HepG2 (cell line): ENCODE data around the gene MYL11. TPM values are rescaled to one million over a fixed set of nuclear protein-coding genes. Genes with fewer than 3 reads are reported as not detected.

Experiments
- DNMT3B ChIP-seq: conservative IDR thresholded peaks from 2 replicates; pipeline ENCODE4 v1.6.1; 2016; ENCODE audit warnings: missing biosample characterization, control low read depth
- POLR2G ChIP-seq: fragments of 200-400 bp; formaldehyde crosslinking; IDR thresholded peaks from 2 replicates; pipeline ENCODE4 v1.6.1; 2018; ENCODE audit warnings: mild to moderate bottlenecking, low read depth, low read length, moderate library complexity
- SP2 ChIP-seq: sonication (generic); formaldehyde crosslinking; IDR thresholded peaks from 2 replicates; pipeline ENCODE4 v1.5.1; 2020; ENCODE audit warnings: mild to moderate bottlenecking, missing genetic modification reagents
- ZNF180 ChIP-seq: sonication (generic); formaldehyde crosslinking; IDR thresholded peaks from 2 replicates; pipeline ENCODE4 v1.4.0; 2020; ENCODE audit warnings: low read depth, missing genetic modification reagents, borderline replicate concordance
- ZNF33B ChIP-seq: sonication (generic); formaldehyde crosslinking; IDR thresholded peaks from 2 replicates; pipeline ENCODE4 v1.5.1; 2020; ENCODE audit warnings: mild to moderate bottlenecking, missing genetic modification reagents
- ZNF75D ChIP-seq: sonication (generic); formaldehyde crosslinking; IDR thresholded peaks from 2 replicates; pipeline ENCODE4 v1.8.1; 2023; ENCODE audit warnings: missing genetic modification reagents, mild to moderate bottlenecking, borderline replicate concordance
- polyA plus RNA-seq, 8 experiments: library from polyadenylated mRNA; depleted of rRNA in 3 of 8; stranded (reverse) in 7 of 8; unstranded in 1 of 8; fragments of >200 nt; fragmentation: Illumina TruSeq in 4 of 8; extraction: Trizol in 4 of 8; gene quantifications; 2 replicates each; pipeline versions ENCODE4 v1.2.1 to v1.2.3, GENCODE V29; 2011 to 2016; ENCODE audit warnings: low read depth in 4 of 8, missing spikeins in 1 of 8, mixed read lengths in 1 of 8; ENCODE audit not compliant: insufficient read depth in 1 of 8
- total RNA-seq, 5 experiments: library from RNA; depleted of rRNA; stranded (reverse); fragments of >200 nt; fragmentation: Illumina TruSeq; extraction: Trizol; gene quantifications; 2 replicates each; pipeline ENCODE4 v1.2.3, GENCODE V29; 2016; ENCODE audit warnings: low read depth in 1 of 5
- TF ChIP-seq, protein P1 (sequence below), 2 experiments: sonication (generic) in 1 of 2; formaldehyde crosslinking in 1 of 2; IDR thresholded peaks; 2 replicates each; pipeline versions ENCODE4 v1.4.0 to v1.6.1; 2016 to 2020; ENCODE audit warnings: borderline replicate concordance in 1 of 2, low read depth in 1 of 2, mild to moderate bottlenecking in 1 of 2, missing genetic modification reagents in 1 of 2
- TF ChIP-seq, protein P2 (sequence below), 2 experiments: fragments of 450-650 bp in 1 of 2; sonication (generic) in 1 of 2; formaldehyde crosslinking in 1 of 2; IDR thresholded peaks; 2 replicates each; pipeline versions ENCODE4 v1.6.1 to v1.8.0; 2016 to 2022; ENCODE audit warnings: antibody characterized with exemption in 1 of 2, mild to moderate bottlenecking in 1 of 2, missing genetic modification reagents in 1 of 2
- TF ChIP-seq, protein P3 (sequence below): IDR thresholded peaks from 2 replicates; pipeline ENCODE4 v1.6.1; 2012; ENCODE audit warnings: inconsistent platforms

The MYL11 gene
- total and polyA plus RNA-seq, 2 of the 13 experiments (the other 11 are each of a cell fraction or from before 2014, with no cell fraction given): not detected

DNA sequence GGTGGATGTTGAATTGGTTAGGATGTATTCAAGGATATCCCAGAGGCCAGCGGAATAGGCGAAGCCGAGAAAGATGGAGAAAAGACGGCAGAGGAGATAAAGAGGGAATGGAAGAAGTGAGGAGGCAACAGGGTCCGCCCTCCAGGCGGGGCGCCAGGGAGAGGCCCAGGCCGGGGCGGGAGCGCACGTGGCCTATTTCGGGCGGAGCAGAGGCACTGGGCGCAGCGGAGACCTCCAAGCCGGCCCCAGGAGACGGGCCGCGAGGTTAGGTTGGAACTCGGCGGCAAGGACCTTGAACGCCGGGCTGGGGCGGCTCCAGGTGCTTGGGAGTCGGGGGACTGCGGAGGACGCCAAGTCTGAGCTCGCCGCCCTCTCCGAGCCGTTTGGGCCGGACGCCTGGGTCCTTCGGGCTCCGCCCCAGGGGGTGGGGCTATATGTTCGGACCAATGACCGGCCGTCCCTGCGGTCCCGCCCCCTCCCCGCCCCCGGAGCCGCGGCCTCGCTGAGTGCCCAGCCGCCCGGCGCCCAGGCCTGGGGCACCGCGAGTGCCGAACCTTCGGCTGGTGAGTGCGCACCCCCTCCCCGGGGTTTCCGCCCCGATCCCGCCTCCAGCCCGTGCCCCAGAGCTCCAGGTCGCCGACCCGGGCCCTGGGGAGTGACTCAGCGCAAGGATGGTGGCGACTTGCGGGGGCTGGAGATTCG, 32.7 kb downstream of the MYL11 start, which contains the start of gene ZNF771 (continued):
- TF ChIP-seq, protein P1, sequence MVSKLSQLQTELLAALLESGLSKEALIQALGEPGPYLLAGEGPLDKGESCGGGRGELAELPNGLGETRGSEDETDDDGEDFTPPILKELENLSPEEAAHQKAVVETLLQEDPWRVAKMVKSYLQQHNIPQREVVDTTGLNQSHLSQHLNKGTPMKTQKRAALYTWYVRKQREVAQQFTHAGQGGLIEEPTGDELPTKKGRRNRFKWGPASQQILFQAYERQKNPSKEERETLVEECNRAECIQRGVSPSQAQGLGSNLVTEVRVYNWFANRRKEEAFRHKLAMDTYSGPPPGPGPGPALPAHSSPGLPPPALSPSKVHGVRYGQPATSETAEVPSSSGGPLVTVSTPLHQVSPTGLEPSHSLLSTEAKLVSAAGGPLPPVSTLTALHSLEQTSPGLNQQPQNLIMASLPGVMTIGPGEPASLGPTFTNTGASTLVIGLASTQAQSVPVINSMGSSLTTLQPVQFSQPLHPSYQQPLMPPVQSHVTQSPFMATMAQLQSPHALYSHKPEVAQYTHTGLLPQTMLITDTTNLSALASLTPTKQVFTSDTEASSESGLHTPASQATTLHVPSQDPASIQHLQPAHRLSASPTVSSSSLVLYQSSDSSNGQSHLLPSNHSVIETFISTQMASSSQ (IDR thresholded peaks at IDR 0.05; ENCODE audit: low read depth): no peak
- TF ChIP-seq, protein P1 (CRISPR knock-in tag; IDR thresholded peaks at IDR 0.05; ENCODE audit: borderline replicate concordance): peak; percentile 70; the same call in 1 of the 2 replicates
- peak; percentile 96 for TF ChIP-seq POLR2G
- peak; percentile 83; the same call in 1 of the 2 replicates for TF ChIP-seq ZNF33B (CRISPR knock-in tag)
- peak; percentile 57 for TF ChIP-seq SP2 (CRISPR knock-in tag)
- no peak for TF ChIP-seq ZNF75D (CRISPR knock-in tag)
- TF ChIP-seq DNMT3B (CRISPR knock-in tag): no peak
- TF ChIP-seq, protein P2, sequence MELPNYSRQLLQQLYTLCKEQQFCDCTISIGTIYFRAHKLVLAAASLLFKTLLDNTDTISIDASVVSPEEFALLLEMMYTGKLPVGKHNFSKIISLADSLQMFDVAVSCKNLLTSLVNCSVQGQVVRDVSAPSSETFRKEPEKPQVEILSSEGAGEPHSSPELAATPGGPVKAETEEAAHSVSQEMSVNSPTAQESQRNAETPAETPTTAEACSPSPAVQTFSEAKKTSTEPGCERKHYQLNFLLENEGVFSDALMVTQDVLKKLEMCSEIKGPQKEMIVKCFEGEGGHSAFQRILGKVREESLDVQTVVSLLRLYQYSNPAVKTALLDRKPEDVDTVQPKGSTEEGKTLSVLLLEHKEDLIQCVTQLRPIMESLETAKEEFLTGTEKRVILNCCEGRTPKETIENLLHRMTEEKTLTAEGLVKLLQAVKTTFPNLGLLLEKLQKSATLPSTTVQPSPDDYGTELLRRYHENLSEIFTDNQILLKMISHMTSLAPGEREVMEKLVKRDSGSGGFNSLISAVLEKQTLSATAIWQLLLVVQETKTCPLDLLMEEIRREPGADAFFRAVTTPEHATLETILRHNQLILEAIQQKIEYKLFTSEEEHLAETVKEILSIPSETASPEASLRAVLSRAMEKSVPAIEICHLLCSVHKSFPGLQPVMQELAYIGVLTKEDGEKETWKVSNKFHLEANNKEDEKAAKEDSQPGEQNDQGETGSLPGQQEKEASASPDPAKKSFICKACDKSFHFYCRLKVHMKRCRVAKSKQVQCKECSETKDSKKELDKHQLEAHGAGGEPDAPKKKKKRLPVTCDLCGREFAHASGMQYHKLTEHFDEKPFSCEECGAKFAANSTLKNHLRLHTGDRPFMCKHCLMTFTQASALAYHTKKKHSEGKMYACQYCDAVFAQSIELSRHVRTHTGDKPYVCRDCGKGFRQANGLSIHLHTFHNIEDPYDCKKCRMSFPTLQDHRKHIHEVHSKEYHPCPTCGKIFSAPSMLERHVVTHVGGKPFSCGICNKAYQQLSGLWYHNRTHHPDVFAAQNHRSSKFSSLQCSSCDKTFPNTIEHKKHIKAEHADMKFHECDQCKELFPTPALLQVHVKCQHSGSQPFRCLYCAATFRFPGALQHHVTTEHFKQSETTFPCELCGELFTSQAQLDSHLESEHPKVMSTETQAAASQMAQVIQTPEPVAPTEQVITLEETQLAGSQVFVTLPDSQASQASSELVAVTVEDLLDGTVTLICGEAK (IDR thresholded peaks at IDR 0.05): no peak
- TF ChIP-seq, protein P2 (CRISPR knock-in tag; IDR thresholded peaks at IDR 0.05): peak; percentile 90
- no peak for TF ChIP-seq ZNF180 (CRISPR knock-in tag)
- TF ChIP-seq, protein P3, sequence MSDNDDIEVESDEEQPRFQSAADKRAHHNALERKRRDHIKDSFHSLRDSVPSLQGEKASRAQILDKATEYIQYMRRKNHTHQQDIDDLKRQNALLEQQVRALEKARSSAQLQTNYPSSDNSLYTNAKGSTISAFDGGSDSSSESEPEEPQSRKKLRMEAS: peak; percentile 97
